GM18870 (cell line): ENCODE results near the gene ADAMTS18.
"Not testable (repeated sequence)": the region's sequence is repeated elsewhere in the genome, so short reads cannot be mapped to it uniquely, and the experiment has no call there.

Source experiments
- ATAC-seq: cut with Tn5 transposase; IDR thresholded peaks from one replicate; pipeline ENCODE4 v1.9.1; 2021; ENCODE audit warnings: moderate library complexity; ENCODE audit not compliant: unreplicated experiment

Gene ADAMTS18, protein sequence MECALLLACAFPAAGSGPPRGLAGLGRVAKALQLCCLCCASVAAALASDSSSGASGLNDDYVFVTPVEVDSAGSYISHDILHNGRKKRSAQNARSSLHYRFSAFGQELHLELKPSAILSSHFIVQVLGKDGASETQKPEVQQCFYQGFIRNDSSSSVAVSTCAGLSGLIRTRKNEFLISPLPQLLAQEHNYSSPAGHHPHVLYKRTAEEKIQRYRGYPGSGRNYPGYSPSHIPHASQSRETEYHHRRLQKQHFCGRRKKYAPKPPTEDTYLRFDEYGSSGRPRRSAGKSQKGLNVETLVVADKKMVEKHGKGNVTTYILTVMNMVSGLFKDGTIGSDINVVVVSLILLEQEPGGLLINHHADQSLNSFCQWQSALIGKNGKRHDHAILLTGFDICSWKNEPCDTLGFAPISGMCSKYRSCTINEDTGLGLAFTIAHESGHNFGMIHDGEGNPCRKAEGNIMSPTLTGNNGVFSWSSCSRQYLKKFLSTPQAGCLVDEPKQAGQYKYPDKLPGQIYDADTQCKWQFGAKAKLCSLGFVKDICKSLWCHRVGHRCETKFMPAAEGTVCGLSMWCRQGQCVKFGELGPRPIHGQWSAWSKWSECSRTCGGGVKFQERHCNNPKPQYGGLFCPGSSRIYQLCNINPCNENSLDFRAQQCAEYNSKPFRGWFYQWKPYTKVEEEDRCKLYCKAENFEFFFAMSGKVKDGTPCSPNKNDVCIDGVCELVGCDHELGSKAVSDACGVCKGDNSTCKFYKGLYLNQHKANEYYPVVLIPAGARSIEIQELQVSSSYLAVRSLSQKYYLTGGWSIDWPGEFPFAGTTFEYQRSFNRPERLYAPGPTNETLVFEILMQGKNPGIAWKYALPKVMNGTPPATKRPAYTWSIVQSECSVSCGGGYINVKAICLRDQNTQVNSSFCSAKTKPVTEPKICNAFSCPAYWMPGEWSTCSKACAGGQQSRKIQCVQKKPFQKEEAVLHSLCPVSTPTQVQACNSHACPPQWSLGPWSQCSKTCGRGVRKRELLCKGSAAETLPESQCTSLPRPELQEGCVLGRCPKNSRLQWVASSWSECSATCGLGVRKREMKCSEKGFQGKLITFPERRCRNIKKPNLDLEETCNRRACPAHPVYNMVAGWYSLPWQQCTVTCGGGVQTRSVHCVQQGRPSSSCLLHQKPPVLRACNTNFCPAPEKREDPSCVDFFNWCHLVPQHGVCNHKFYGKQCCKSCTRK (N-terminal part only)

DNA sequence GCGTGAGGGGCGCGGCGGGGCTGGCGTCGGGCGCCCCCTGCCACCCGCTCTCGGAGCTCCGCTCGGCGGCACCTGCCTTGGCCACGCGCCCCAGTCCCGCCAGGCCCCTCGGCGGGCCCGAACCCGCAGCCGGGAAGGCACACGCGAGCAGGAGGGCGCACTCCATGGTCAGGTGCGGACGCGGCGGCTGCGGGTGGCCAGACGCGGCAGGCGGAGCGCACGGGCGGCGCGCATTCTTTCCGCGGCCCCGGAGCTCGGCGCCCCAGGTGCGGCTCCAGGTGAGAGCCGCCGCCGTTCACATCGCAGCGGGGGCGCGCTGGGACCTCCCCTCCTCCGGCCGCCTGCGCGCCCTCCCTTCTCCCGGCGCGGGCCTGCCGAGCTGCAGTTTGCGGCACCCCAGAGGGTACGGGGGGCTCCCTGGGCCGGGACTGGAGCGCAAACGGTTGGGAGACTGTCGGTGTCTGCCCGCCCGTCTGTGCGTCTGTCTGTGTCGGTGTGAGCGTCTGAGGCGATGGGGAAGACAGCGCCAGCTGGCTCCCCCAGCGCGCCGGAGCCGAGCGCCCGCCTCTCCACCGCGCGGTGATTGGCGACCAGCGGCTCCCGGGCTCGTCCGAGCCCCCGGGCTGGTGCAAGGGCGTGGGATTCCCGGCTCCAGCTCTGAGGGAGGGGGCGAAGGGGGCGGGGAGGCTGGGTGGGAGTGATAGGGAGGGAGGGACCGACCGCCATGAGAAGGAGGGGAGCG lies at the start of gene ADAMTS18:
Gene ADAMTS18 (minus strand): TSS at position 505 of the 742 bp plus-strand sequence. CDS start 339 bp downstream, at position 166.
- no peak for ATAC-seq

DNA sequence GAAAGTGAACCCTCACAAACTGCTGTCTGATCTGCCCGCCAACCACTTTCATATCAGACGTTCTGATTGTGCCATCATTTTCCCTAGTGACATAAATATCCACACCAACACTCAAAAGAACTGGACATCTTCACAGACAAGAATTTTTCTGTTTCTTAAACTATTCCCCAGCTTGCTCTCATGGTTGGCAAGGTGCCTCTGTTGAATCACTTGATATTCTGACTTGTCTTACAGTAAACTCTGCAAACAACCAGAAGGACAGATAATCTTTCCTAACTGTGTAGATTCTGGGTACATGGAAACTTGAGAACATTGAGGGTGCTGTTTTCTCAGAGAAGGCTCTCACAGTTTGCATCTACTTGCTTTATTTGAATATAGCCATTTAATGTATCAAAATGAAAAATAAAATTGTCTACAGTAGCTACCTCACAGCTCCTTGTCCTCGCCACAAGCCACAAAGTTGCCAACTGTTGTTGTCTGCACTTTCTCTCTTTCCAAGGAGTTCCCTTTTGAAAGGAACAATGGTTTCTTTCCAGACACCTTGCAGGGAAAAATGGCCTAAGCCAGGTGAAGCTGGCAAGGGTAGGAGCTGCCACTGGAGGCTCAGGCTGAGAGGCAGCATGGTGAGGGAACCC lies 46.0 kb upstream of the ADAMTS18 start:
- ATAC-seq: no peak

DNA sequence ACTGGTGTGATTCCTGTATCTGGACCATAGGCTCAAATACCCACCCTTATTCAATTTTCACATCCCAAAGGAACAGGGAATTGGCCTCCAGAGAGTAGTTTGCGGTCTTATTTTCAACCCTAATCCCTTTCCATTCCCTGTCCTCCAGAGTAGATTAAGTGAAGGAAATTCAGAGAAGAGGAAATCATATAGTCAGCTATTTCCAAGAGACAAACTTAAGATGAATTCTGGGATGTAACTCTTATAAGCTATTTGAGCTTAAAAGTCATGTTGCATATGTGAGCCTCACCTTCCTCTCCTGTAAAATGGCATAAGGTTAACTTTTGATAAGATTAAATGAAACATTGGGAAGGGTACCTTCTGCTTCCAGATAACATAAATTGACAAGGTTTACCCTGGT lies 37.4 kb upstream of the ADAMTS18 start:
- no peak for ATAC-seq

DNA sequence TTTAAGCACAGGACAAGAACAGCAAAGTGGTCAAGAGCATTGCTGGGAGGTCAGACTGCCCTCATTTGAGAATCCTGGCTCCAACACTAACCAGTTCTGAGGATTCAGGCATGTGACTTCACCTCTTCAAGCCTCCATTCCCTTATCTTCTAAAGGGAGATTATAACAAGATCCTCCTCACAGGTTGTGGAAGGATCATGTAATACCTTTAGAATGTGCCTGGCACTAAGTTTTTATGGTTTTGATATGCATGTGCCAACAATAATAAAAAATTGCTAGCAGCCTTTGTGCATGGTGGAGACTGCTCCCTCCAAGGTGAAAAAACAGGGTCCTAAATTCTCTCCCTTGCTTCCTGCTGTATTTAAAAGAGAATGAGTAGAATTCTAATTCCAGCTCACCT lies 36.0 kb upstream of the ADAMTS18 start:
- ATAC-seq: no peak

DNA sequence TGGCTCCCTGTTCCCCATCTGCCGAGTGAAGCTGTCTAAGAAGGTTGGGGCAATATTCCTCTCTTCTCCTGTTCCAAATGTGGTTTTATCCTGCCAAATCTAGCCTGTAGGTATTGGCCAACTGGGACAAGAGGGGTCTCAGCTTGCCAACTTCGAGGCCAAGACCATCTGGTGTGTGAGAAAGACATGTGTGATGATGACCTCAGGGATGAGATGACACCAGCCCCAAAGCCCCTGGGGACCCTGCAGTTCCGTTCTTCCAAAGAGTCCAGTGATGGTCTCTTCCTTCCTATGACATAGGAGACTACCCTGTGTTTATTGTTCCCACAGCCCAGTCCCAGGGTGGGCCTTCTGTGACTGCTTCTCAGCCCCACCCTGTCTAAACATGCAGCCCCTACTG lies 34.8 kb upstream of the ADAMTS18 start:
- no peak for ATAC-seq

DNA sequence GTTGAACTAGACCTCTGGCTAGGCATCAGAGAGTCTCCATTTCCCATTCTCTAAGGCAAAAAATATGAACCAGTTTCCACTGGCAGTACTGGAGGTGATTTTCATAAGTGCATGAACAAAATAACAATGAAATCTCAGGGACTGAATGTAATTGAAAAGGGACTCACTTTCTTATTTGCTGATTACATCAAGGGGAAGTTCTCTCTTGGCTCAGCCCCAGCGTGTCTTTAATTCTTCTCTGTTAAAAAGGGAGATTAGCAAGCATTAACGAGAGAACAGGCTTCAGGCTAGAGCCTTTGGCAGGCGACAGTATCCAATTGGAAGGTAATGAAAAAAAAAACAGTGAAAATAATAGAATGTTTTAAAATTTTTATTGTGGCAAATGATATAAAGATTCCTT lies 34.0 kb upstream of the ADAMTS18 start:
- ATAC-seq: no peak

DNA sequence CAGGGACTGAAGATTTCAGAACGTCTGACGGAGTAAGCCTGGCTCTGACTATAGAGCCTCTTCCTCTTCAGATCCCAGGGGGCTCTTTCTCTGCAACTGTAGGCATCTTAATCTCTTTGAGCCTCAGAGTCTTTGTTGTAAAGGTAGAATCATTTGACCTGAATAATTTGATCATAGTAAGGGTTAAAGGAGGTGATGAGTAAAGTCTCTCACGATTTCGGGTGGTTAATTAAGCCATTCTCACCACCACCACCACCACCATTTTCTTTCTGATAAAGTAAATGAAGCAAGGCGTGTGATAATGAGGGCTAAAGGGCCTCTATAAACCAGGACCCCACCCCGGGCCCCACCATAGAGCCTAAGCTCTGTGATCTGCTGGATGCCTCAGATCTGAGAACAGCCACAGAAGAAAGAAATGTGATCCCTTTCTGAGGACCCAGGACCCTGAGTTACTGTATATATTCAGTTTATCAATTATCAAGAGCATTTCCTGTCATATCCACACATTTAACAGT lies 33.0 kb upstream of the ADAMTS18 start:
- no peak for ATAC-seq

DNA sequence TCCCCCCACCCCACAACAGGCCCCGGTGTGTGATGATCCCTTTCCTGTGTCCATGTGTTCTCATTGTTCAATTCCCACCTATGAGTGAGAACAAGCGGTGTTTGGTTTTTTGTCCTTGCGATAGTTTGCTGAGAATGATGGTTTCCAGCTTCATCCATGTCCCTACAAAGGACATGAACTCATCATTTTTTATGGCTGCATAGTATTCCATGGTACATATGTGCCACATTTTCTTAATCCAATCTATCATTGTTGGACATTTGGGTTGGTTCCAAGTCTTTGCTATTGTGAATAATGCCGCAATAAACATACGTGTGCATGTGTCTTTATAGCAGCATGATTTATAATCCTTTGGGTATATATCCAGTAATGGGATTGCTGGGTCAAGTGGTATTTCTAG lies 28.8 kb upstream of the ADAMTS18 start:
- ATAC-seq: not testable (repeated sequence)

DNA sequence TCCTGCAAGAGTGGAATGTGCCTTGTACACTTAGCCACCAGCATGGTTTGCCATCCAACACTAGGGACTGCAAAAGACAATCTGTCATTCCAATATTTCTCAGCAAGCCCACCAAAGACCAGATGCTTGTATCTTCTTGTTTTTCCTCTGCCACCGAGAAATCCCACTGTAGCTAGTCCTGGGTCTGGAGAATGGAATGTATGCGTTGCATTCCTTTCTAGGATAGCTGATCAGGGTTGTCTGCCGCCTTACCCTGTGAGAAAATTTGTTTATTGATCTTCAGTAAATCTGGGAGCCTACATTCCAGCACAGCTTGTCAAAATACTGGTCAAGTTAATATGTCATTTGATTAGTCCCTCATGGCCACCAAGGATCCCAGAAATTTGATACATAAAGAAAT lies 28.1 kb upstream of the ADAMTS18 start:
- no peak for ATAC-seq

DNA sequence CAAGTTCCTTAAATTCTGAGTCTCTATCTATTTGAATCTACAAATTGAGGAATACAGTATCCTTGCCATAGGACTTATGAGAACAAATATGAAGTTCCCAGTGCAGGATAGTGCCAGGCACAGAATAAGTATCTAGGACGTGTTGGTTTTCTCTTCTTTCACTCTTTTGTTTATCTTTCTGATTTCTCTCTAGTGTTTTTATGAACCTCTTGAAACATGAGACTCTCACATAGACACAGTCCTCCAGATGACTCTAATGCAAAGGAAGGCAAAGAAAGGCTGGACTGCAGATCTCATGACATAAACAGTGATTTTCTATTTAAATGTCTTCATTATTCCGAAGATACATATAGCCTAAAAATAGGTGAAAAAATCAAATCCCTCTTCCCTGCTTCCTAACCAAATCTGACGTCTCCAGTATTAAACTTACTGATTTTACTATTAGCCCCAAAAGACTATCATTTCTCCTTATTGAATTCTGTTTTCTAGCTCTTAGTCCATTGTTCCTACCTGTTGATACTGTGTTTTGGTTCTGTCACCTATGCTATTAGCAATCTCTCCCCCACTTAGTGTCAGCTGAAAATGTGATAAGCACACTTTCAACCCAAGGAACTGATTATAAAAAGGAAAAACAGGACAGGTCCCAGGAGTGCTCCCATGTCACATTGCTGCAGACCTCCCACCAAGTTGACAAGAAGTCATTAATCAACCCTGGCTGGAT lies 24.9 kb upstream of the ADAMTS18 start:
- no peak for ATAC-seq

DNA sequence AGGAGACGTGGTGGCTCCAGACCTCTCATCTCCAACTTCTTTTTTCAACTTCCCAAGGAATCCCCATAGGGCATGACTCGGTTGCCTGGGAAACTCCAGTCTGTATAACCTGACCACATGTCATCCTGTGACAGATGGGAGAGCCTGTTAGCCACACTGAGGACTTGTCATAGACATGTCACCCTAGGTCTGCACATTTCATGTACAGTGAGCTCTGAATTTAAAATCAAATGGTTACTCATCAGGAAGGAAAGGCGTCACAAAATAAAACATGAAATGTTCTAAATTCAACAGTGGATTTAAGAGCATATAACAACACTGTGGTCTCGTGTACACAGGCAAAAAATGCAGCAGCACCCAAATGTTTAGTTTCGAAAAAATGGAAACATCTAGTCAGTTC lies 22.2 kb upstream of the ADAMTS18 start:
- ATAC-seq: no peak

DNA sequence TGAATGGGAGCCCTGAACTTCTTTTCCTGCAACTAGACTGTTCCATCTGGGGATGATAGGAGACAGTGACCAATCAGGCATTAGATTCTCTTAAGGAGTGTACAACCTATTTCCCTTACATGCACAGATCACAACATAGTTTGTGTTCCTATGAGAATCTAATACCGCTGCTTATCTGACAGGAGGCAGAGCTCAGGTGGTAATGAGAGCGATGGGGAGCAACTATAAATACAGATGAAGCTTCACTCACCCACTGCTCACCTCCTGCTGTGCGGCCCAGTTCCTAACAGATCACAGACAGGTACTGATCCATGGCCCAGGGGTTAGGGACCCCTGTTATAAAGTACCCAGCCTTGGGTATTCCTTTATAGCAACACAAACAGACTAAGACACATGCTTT lies 17.4 kb upstream of the ADAMTS18 start:
- no peak for ATAC-seq

DNA sequence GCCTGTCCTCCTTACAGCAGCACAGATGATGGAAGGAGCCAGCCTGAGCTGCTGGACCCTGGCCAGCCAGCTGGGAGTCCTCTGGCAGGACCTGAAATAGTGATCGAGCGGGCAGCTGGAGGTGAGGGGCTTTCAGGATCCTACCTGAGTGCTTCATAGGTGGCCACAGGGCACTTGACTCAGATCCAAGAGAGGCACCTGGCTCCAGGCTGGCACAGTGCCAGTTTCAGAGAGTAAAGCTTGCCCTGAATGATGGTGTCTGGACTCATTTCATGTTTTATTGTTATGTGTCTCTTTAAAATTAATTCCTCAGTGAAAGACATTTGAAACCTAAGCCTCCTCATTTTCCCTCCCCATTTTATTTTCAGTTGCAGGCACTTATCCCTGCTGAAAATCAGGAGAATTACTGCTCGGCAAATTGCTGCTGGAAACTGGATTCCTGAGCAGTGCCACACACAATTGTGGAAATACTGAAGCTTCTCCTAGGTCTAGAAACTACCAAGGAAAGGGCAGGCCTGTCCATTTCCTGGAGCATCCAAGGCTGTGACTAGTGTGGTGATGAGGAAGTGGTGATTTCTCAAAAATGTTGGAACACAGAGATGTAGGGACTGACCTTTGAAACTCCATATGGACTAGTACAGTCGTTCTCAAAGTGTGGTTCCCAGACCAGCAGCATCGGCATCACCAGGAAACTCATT lies 16.1 kb upstream of the ADAMTS18 start:
- ATAC-seq: no peak

DNA sequence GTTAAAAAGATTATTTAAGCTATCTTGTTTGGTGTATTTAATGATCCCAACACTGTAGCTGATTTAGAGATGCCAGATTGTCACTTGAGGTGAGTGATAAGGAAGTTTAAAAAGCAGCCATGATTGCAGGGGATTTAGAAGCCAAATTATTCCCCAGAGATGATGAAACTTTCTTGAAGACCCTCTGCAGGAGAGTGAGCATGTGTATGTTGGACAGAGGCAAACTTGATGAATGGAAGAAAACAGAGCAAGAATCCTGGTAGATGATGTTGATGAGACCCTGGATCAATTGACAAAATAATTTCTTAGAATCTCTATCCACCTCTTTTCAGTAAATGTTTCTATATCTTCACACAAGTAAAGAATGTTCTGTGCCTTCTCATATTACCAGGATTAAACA lies 14.4 kb upstream of the ADAMTS18 start:
- ATAC-seq: no peak

DNA sequence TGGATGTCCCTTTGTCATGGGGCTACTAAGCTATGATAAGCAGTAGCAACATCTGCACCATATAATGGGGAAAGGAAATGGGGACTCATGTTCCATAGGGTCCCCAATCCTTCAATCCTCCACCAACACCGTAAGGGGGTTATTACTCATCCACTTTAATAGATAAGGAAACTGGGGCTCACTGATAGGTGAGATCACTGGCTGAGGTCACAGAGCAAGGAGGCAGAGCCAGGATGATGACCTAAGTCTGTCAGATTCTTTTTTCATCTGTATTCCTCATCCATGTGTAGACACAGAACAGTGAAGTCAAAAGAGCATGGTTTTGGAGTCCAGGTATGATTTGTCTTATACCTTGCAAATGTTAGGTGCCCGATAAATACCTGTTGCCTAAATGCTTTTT lies 10.5 kb upstream of the ADAMTS18 start:
- ATAC-seq: no peak

DNA sequence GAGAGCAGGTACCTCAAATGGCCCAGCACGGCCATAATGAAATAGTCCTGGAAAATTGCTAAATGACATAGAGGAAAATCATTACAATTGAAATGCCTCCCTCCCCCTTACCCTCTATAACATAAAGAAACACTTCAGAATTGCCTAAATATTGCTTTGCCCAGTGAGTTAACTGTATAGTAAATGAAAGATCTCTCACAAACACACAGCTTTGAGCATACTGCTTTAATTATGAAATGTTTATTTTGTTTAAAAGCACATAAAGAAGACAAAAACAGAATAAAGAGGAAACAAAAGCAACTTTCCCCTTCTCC lies 9.3 kb upstream of the ADAMTS18 start:
- ATAC-seq: no peak

DNA sequence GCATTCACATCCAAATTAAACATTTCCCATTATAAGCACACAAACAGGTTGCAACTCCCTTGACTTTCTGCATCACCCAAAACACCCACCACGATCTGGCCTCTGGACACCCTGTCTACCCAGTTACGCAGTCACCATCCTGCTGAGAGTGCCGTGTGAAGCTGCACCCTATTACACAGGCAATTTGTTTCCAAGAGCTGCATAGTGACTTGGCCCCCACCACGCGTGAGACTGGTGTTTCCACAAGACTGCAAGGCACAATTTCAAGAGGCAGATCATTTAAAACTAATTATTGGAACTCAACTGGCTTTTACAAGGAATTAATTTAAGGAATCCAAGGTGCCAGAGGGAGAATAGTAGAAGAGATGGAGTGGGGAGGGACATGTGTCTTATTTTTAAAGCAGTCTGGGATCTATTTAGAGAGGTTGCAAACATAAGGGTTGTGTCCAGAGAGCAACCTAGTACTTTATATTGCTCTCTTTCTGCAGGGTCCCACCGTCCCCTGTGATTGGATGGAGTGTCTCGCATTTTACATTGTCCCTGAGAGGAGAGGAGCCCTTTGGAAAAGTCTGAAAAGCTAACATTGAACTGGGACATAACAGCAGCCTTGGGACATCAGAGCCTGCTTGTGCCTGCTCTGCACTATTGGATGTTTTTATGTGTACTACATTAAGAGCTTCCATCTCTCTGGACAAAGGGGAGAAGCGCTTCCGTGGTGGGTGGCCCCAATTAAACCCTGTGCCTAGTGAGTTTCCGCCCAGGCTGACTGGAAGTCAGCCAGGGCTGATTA lies 8.7 kb upstream of the ADAMTS18 start:
- ATAC-seq: no peak

DNA sequence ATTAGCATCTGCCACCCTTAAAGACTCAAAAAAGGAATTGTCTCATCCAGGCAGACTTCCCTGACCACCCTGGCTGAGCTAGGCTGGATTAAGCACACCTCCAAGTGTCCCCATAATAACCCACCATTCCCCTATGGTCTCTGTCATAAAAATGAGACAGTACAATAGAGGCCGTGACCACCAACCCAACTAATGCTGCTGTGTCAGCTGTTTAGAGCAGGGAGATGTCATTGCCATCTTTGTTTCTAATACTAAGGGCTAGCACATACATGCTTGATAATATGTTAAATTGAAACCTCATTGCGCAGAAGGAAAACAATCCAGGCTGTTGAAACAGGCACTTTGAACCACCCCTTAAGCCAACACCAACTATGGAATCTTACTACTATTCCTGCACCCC lies 7.2 kb upstream of the ADAMTS18 start:
- no peak for ATAC-seq
